Endothelial cell of umbilical vein (primary cell): ENCODE results near the gene EFR3B. TPM values are rescaled to one million over a fixed set of nuclear protein-coding genes. Genes with fewer than 3 reads are reported as not detected.

Source experiments
- BruUV-seq: library from RNA; stranded (reverse); fragments of 400-500 nt; replicated peaks from 2 replicates; lab custom pipeline; 2021; lab: Mats Ljungman, UMichigan
- CTCF ChIA-PET: fragments of 300-600, 350-600 bp; sonication (Branson Sonifier 250); formaldehyde crosslinking; loops from one replicate; lab custom pipeline; 2021; ENCODE audit warnings: antibody characterized with exemption, inconsistent platforms; lab: Charles Lee
- POLR2A ChIA-PET: fragments of 300-600, 350-600 bp; sonication (Branson Sonifier 250); formaldehyde crosslinking; loops from one replicate; lab custom pipeline; 2021; ENCODE audit warnings: antibody characterized with exemption, inconsistent platforms; lab: Charles Lee
- DNase-seq: peaks from one replicate; pipeline ENCODE4 v3.0.0-alpha.2; 2011; ENCODE audit warnings: low read depth, low spot score
- FAIRE-seq: peaks from 2 replicates; lab custom pipeline; 2011; peaks lifted over from hg19 to GRCh38; lab: Jason Lieb, UNC
- H2AFZ ChIP-seq: 2 replicates; pipeline ENCODE4 v1.6.0; 2012; ENCODE audit warnings: low read depth, low read length, control low read depth, inconsistent platforms
- H3K27ac ChIP-seq: 2 replicates; pipeline ENCODE4 v1.5.1; 2011; ENCODE audit warnings: low read depth, mild to moderate bottlenecking, control low read depth, low read length, moderate library complexity; ENCODE audit not compliant: insufficient read depth
- H3K27me3 ChIP-seq, 2 experiments: 2 replicates each; pipeline versions ENCODE4 v1.6.0 to v1.6.1; 2011; ENCODE audit warnings: low read length in 2 of 2, mixed read lengths in 1 of 2; ENCODE audit not compliant: control insufficient read depth in 2 of 2, insufficient read depth in 2 of 2
- H3K36me3 ChIP-seq, 2 experiments: 2 replicates in 1 of 2; 3 replicates in 1 of 2; pipeline ENCODE4 v1.5.1; 2011; ENCODE audit warnings: low read length in 2 of 2, mild to moderate bottlenecking in 1 of 2, moderate library complexity in 1 of 2; ENCODE audit not compliant: control insufficient read depth in 2 of 2, insufficient read depth in 2 of 2; ENCODE audit errors: extremely low read depth in 1 of 2
- H3K4me1 ChIP-seq: 3 replicates; pipeline ENCODE4 v1.5.1; 2011; ENCODE audit warnings: mild to moderate bottlenecking, low read length; ENCODE audit not compliant: control insufficient read depth, insufficient read depth; ENCODE audit errors: extremely low read depth
- H3K4me2 ChIP-seq: 2 replicates; pipeline ENCODE4 v1.6.1; 2011; ENCODE audit warnings: low read length, control low read depth, mixed read lengths; ENCODE audit not compliant: insufficient read depth
- H3K4me3 ChIP-seq, 3 experiments: fragments of 200-600 bp in 1 of 3; sonication (generic), shearing (Covaris generic) in 1 of 3; replicated peaks in 1 of 3; 2 replicates each; pipeline ENCODE4 v1.5.1; 2011 to 2016; ENCODE audit warnings: control low read depth in 3 of 3, low read length in 3 of 3, mild to moderate bottlenecking in 2 of 3, inconsistent platforms in 1 of 3, low read depth in 1 of 3, moderate library complexity in 1 of 3; ENCODE audit not compliant: insufficient read depth in 1 of 3
- H3K79me2 ChIP-seq: 2 replicates; pipeline ENCODE4 v1.6.0; 2012; ENCODE audit warnings: low read length, inconsistent platforms; ENCODE audit not compliant: control insufficient read depth, insufficient read depth
- H3K9ac ChIP-seq: replicated peaks from 2 replicates; pipeline ENCODE3; 2011; ENCODE audit warnings: low read length, control low read depth; ENCODE audit not compliant: insufficient read depth; ENCODE audit errors: extremely low read depth
- H3K9me1 ChIP-seq: replicated peaks from 3 replicates; pipeline ENCODE4 v1.6.0; 2011; ENCODE audit warnings: mild to moderate bottlenecking, low read length; ENCODE audit not compliant: control insufficient read depth, insufficient read depth; ENCODE audit errors: extremely low read depth
- H3K9me3 ChIP-seq: replicated peaks from 2 replicates; pipeline ENCODE4 v1.5.1; 2012; ENCODE audit warnings: low read length, inconsistent platforms; ENCODE audit not compliant: control insufficient read depth, insufficient read depth
- H4K20me1 ChIP-seq: replicated peaks from 2 replicates; pipeline ENCODE3; 2011; ENCODE audit warnings: mild to moderate bottlenecking, low read length; ENCODE audit not compliant: control insufficient read depth, insufficient read depth; ENCODE audit errors: extremely low read depth
- EZH2 ChIP-seq: IDR thresholded peaks from 2 replicates; pipeline ENCODE4 v1.6.1; 2012; ENCODE audit warnings: borderline replicate concordance, low read depth, mild to moderate bottlenecking, moderate library complexity, low read length, inconsistent platforms; ENCODE audit not compliant: severe bottlenecking
- FOS ChIP-seq: IDR thresholded peaks from 2 replicates; pipeline ENCODE4 v1.6.1; 2011; ENCODE audit warnings: mild to moderate bottlenecking, low read length, moderate library complexity, borderline replicate concordance; ENCODE audit not compliant: insufficient read depth
- GATA2 ChIP-seq: IDR thresholded peaks from 2 replicates; pipeline ENCODE4 v1.7.0; 2011; ENCODE audit warnings: low read depth, mild to moderate bottlenecking, moderate library complexity, mixed read lengths, low read length; ENCODE audit not compliant: insufficient read length, insufficient read depth
- JUN ChIP-seq: IDR thresholded peaks from 2 replicates; pipeline ENCODE4 v1.6.1; 2011; ENCODE audit warnings: borderline replicate concordance, low read depth; ENCODE audit not compliant: insufficient read length, insufficient read depth
- MYC ChIP-seq: IDR thresholded peaks from one replicate; pipeline ENCODE4 v1.6.1; 2011; ENCODE audit warnings: mild to moderate bottlenecking, low read depth, low read length
- POLR2A ChIP-seq: IDR thresholded peaks from 2 replicates; pipeline ENCODE4 v1.6.1; 2012; ENCODE audit warnings: low read depth, mild to moderate bottlenecking, control low read depth, low read length
- POLR2AphosphoS5 ChIP-seq: IDR thresholded peaks from 2 replicates; pipeline ENCODE4 v1.6.1; 2012; ENCODE audit warnings: low read depth, mild to moderate bottlenecking, control low read depth, low read length, moderate library complexity; ENCODE audit not compliant: insufficient read depth
- dilution Hi-C: fragments of 300-500 bp; cut with MboI; formaldehyde crosslinking; loops from one replicate; pipeline ENCODE4 v1.15.0; 2019; ENCODE audit warnings: low sequenced_read_pairs; ENCODE audit not compliant: extremely low pct_ligation_motif_present
- intact Hi-C: fragments of 100-400 bp; cut with micrococcal nuclease; formaldehyde crosslinking; loops from one replicate; pipeline ENCODE4 v1.10.0; 2022
- polyA plus RNA-seq, 4 experiments: library from polyadenylated mRNA; depleted of rRNA in 3 of 4; stranded (reverse) in 3 of 4; unstranded in 1 of 4; fragments of >200 nt; gene quantifications; 2 replicates each; pipeline versions ENCODE4 v1.2.1 to v1.2.3, GENCODE V29; 2011 to 2012; ENCODE audit warnings: missing spikeins in 1 of 4
- total RNA-seq: library from RNA; stranded (reverse); gene quantifications from 2 replicates; pipeline ENCODE4 v1.2.3, GENCODE V29; 2021
- TF ChIP-seq, protein P1 (sequence below): IDR thresholded peaks from 2 replicates; pipeline ENCODE4 v1.6.1; 2011; ENCODE audit not compliant: insufficient read depth, insufficient read length
- TF ChIP-seq, protein P2 (sequence below), 2 donors: IDR thresholded peaks; 1 replicate in 1 of 2; 2 replicates in 1 of 2; pipeline ENCODE4 v1.5.1; 2011; ENCODE audit warnings: low read length in 2 of 2, mild to moderate bottlenecking in 2 of 2, moderate library complexity in 2 of 2, control low read depth in 1 of 2, inconsistent platforms in 1 of 2, low read depth in 1 of 2; ENCODE audit not compliant: insufficient read depth in 1 of 2; ENCODE audit errors: extremely low read depth in 1 of 2

The EFR3B gene
- total and polyA plus RNA-seq, 2 donors (not counting 3 experiments of a cell fraction or from before 2014, with no cell fraction given) = 0.15 to 0.77 TPM

DNA sequence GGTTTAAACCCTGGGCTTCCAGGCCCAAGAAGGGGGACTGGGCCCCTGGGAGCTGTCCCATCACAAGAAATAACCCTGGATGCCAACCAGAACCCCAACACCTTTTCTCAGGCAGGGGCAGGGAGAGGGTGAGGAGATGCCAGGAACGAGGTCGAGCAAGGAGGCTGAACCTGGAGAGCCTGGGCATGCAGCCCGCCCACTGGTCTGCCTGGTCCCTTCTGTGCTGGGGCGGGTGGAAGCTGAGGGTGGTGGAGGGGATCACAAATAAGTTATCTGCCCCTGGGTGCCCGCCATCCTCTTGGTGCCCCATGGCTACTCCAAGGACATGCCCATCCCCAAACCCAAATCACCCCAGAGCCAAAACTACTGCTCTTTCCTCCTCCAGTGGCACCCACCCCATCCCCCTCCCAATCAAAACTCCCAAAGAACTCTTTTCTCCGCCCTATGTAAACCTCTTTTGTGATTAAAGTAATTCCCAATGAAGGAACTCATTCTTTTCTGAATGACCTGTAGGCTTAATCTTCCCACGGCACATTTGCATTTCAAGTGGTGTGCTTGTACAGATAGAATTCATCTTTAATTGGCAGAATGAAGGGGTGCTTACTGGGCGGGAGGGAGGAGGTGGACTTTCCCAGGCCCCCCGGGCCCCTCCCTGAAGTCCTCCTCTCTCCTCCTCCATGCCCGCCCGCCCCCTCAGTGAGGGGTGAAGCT, 47.9 kb downstream of the EFR3B start:
- DNase-seq = no peak
- dilution Hi-C loops = no loop called here

More for the DNA sequence above, 47.9 kb downstream of the EFR3B start:
- Histone ChIP-seq H3K27ac (no peak overlapping the region), H3K4me3 (no peak overlapping the region), H3K9me3 (no peaks in the 10 kb centered on the region), H2AFZ (no peak overlapping the region), H3K4me1 (no peaks in the 10 kb centered on the region), H3K27me3 (no peaks in the 10 kb centered on the region), H4K20me1 (no peaks in the 10 kb centered on the region), H3K9ac (no peak overlapping the region), H3K4me2 (no peak overlapping the region), H3K9me1 (no peaks in the 10 kb centered on the region), H3K36me3 (no peaks in the 10 kb centered on the region), H3K79me2 (no peaks in the 10 kb centered on the region)
- TF ChIP-seq FOS = no peak
- TF ChIP-seq MYC = no peak
- TF ChIP-seq GATA2 = no peak
- no peak for TF ChIP-seq EZH2
- TF ChIP-seq, protein P1, sequence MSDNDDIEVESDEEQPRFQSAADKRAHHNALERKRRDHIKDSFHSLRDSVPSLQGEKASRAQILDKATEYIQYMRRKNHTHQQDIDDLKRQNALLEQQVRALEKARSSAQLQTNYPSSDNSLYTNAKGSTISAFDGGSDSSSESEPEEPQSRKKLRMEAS = no peak
- no peak for TF ChIP-seq JUN
- TF ChIP-seq POLR2A = no peak
- TF ChIP-seq POLR2AphosphoS5 = no peak
- TF ChIP-seq, protein P2, sequence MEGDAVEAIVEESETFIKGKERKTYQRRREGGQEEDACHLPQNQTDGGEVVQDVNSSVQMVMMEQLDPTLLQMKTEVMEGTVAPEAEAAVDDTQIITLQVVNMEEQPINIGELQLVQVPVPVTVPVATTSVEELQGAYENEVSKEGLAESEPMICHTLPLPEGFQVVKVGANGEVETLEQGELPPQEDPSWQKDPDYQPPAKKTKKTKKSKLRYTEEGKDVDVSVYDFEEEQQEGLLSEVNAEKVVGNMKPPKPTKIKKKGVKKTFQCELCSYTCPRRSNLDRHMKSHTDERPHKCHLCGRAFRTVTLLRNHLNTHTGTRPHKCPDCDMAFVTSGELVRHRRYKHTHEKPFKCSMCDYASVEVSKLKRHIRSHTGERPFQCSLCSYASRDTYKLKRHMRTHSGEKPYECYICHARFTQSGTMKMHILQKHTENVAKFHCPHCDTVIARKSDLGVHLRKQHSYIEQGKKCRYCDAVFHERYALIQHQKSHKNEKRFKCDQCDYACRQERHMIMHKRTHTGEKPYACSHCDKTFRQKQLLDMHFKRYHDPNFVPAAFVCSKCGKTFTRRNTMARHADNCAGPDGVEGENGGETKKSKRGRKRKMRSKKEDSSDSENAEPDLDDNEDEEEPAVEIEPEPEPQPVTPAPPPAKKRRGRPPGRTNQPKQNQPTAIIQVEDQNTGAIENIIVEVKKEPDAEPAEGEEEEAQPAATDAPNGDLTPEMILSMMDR (IDR thresholded peaks at IDR 0.05; ENCODE audit: extremely low read depth in 1 of 2, insufficient read depth in 1 of 2, low read depth in 1 of 2, low read length in 2 of 2) = no peak
- no peak for FAIRE-seq
- POLR2A ChIA-PET = no interaction called here
- no TSS peak for BruUV-seq
- CTCF ChIA-PET = no interaction called here
- intact Hi-C loops = no loop called here
